DOHH2 (cell line): ENCODE results near the gene NXPH2.

Experiments used
- H3F3A ChIP-seq: fragments of 200-600 bp; sonication (generic), shearing (Covaris generic); 2 replicates; pipeline ENCODE4 v1.6.0; 2016; ENCODE audit warnings: antibody characterized with exemption, mild to moderate bottlenecking; ENCODE audit not compliant: control insufficient read depth, insufficient read depth
- H3K27ac ChIP-seq: fragments of 200-600 bp; sonication (generic); 2 replicates; pipeline ENCODE4 v1.5.1; 2014; ENCODE audit warnings: low read depth, mild to moderate bottlenecking, low read length, moderate library complexity
- H3K27me3 ChIP-seq: fragments of 200-600 bp; sonication (generic); 2 replicates; pipeline ENCODE4 v1.6.1; 2014; ENCODE audit warnings: mild to moderate bottlenecking, low read length, mixed read lengths; ENCODE audit not compliant: control insufficient read depth
- H3K36me3 ChIP-seq: fragments of 200-600 bp; sonication (generic); 2 replicates; pipeline ENCODE4 v1.6.1; 2014; ENCODE audit warnings: mild to moderate bottlenecking, low read length, moderate library complexity, mixed read lengths; ENCODE audit not compliant: control insufficient read depth
- H3K4me1 ChIP-seq: fragments of 200-600 bp; sonication (generic); 2 replicates; pipeline ENCODE4 v1.6.1; 2014; ENCODE audit warnings: mild to moderate bottlenecking, low read length, mixed read lengths; ENCODE audit not compliant: control insufficient read depth
- H3K4me2 ChIP-seq: fragments of 200-600 bp; sonication (generic); 2 replicates; pipeline ENCODE4 v1.6.0; 2014; ENCODE audit warnings: mild to moderate bottlenecking, low read length, moderate library complexity
- H3K4me3 ChIP-seq: fragments of 200-600 bp; sonication (generic); 2 replicates; pipeline ENCODE4 v1.5.1; 2014; ENCODE audit warnings: mild to moderate bottlenecking, low read length, mixed read lengths
- H3K79me2 ChIP-seq: fragments of 200-600 bp; sonication (generic); 2 replicates; pipeline ENCODE4 v1.6.1; 2014; ENCODE audit warnings: mild to moderate bottlenecking, low read length, mixed read lengths; ENCODE audit not compliant: control insufficient read depth
- H3K9me2 ChIP-seq: fragments of 200-600 bp; sonication (generic); replicated peaks from 2 replicates; pipeline ENCODE4 v1.6.1; 2014; ENCODE audit warnings: mild to moderate bottlenecking, low read length, mixed read lengths; ENCODE audit not compliant: control insufficient read depth
- H3K9me3 ChIP-seq: fragments of 200-600 bp; sonication (generic); 2 replicates; pipeline ENCODE4 v1.6.1; 2014; ENCODE audit warnings: antibody characterized with exemption, low read length, mixed read lengths; ENCODE audit not compliant: control insufficient read depth, insufficient read depth
- H4K20me1 ChIP-seq: fragments of 200-600 bp; sonication (generic); 2 replicates; pipeline ENCODE4 v1.6.0; 2014; ENCODE audit warnings: low read depth, mild to moderate bottlenecking, antibody characterized with exemption, low read length, moderate library complexity; ENCODE audit not compliant: control insufficient read depth, insufficient read depth
- CTCF ChIP-seq: fragments of 200-600 bp; sonication (generic); IDR thresholded peaks from one replicate; pipeline ENCODE4 v1.5.1; 2014; ENCODE audit warnings: antibody characterized with exemption, mild to moderate bottlenecking, low read depth, low read length; ENCODE audit not compliant: poor library complexity, severe bottlenecking
- EZH2phosphoT487 ChIP-seq: fragments of 200-600 bp; sonication (generic); IDR thresholded peaks from 2 replicates; pipeline ENCODE4 v1.6.1; 2017; ENCODE audit warnings: borderline replicate concordance, mild to moderate bottlenecking, antibody characterized with exemption, low read length, moderate library complexity, mixed read lengths

NXPH2 gene

GRCh38 chr2:138762533-138762932 lies 17.7 kb downstream of the NXPH2 start:
- no peaks in the 10 kb centered on the region for H3K4me1 ChIP-seq
- no peak overlapping the region for H3K4me2 ChIP-seq
- no peaks in the 10 kb centered on the region for H3K27me3 ChIP-seq
- no peaks in the 10 kb centered on the region for H3K79me2 ChIP-seq
- no peaks in the 10 kb centered on the region for H3K9me2 ChIP-seq
- no peaks in the 10 kb centered on the region for H3K9me3 ChIP-seq
- H4K20me1 ChIP-seq = no peaks in the 10 kb centered on the region
- H3K4me3 ChIP-seq = no peak overlapping the region
- no peak for TF ChIP-seq CTCF
- no peaks in the 10 kb centered on the region for H3K36me3 ChIP-seq
- H3K27ac ChIP-seq = no peak overlapping the region
- H3F3A ChIP-seq = no peaks in the 10 kb centered on the region

DNA sequence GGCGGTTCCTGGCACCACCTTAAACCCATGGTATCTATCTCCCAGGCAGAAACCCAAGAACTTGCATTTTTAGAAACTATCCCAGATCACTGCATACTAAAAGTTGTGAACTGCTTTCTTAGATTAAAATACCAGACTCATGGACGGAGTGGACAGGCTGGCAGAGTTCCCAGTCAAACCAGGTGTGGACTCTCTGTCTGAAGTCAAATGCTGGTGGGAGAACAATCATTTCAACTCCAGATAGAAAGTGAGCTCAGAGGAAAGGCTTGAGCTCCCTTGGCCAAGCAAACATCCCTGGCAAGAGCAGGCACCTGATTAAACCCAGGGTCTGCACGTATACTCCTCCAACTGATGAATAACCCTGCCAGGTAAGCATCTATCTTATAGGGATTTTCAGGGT lies 19.5 kb downstream of the NXPH2 start:
- TF ChIP-seq EZH2phosphoT487 (no peak), CTCF (no peak)
- Histone ChIP-seq H3K4me3 (no peak overlapping the region), H3K4me2 (no peak overlapping the region), H3K9me2 (no peaks in the 10 kb centered on the region), H3K27me3 (no peaks in the 10 kb centered on the region), H3F3A (no peaks in the 10 kb centered on the region), H4K20me1 (no peaks in the 10 kb centered on the region), H3K4me1 (no peaks in the 10 kb centered on the region), H3K79me2 (no peaks in the 10 kb centered on the region), H3K36me3 (no peaks in the 10 kb centered on the region), H3K9me3 (no peaks in the 10 kb centered on the region), H3K27ac (no peak overlapping the region)

DNA sequence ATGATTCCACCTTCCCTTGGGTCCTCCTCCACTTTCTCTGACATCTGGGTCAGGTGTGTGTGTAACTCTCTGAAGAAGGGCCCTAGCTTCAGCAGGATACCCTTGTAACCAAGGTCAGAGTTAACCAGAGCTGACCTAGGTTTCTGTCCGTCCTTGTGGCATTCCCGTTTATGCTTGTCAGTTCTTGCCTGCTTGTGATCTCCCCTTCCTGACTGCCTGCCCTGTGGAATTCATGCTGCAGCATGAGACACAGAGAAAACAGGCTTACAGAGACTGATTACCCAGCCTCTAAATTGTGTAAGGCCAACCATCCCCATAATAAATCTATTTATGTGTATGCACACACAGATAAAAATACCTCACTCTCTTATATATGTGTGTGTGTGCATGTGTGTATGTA lies 22.8 kb downstream of the NXPH2 start:
- no peaks in the 10 kb centered on the region for H3K36me3 ChIP-seq
- H3K9me2 ChIP-seq = no peaks in the 10 kb centered on the region
- H3K4me2 ChIP-seq = no peak overlapping the region
- no peaks in the 10 kb centered on the region for H3K4me1 ChIP-seq
- no peaks in the 10 kb centered on the region for H4K20me1 ChIP-seq
- H3K27ac ChIP-seq = no peak overlapping the region
- H3K79me2 ChIP-seq = no peaks in the 10 kb centered on the region
- no peaks in the 10 kb centered on the region for H3K9me3 ChIP-seq
- TF ChIP-seq CTCF = no peak
- no peak for TF ChIP-seq EZH2phosphoT487
- no peaks in the 10 kb centered on the region for H3F3A ChIP-seq
- no peaks in the 10 kb centered on the region for H3K27me3 ChIP-seq
- H3K4me3 ChIP-seq = no peak overlapping the region
